ENCODE results near the gene SEMA3E.
"Not testable (repeated sequence)": the region's sequence is repeated elsewhere in the genome, so short reads cannot be mapped to it uniquely, and the experiment has no call there.

- TF ChIP-seq, protein P1, sequence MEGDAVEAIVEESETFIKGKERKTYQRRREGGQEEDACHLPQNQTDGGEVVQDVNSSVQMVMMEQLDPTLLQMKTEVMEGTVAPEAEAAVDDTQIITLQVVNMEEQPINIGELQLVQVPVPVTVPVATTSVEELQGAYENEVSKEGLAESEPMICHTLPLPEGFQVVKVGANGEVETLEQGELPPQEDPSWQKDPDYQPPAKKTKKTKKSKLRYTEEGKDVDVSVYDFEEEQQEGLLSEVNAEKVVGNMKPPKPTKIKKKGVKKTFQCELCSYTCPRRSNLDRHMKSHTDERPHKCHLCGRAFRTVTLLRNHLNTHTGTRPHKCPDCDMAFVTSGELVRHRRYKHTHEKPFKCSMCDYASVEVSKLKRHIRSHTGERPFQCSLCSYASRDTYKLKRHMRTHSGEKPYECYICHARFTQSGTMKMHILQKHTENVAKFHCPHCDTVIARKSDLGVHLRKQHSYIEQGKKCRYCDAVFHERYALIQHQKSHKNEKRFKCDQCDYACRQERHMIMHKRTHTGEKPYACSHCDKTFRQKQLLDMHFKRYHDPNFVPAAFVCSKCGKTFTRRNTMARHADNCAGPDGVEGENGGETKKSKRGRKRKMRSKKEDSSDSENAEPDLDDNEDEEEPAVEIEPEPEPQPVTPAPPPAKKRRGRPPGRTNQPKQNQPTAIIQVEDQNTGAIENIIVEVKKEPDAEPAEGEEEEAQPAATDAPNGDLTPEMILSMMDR (IDR thresholded peaks at IDR 0.05): not testable (repeated sequence)
- not testable (repeated sequence) for TF ChIP-seq POLR2A (IDR thresholded peaks at IDR 0.05)
These were observed 96.4 kb downstream of the SEMA3E start for GRCh38 chr7:83552556-83552955.
